GM19397 (cell line): ENCODE data around the gene SP2.

Source experiments
- ATAC-seq: cut with Tn5 transposase; IDR thresholded peaks from one replicate; pipeline ENCODE4 v1.9.1; 2021; ENCODE audit warnings: mild to moderate bottlenecking, moderate library complexity; ENCODE audit not compliant: unreplicated experiment

SP2 gene

DNA sequence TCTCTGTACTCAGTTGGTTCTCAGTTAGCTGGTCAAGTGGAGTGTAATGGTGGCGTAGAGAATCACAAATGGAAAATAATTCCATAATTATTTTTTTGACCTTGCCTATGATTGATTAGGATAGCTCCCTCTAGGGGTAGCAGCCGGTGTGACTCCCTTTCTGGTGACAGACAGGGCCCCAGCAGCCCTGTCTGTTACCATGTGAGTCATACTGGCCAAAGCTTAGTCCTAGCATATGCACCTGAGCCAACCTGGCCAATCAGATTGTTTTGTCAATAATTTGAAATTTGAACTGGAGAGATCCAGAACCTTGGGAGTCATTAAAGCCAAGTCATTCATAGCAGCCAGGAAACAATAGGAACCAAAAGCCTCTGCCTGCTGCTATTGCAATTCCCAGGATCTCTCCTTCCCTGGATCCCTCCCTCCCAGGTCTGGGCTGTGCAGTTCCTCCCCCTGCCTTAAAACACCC lies 50.9 kb downstream of the SP2 start:
- peak; percentile 46 for ATAC-seq

DNA sequence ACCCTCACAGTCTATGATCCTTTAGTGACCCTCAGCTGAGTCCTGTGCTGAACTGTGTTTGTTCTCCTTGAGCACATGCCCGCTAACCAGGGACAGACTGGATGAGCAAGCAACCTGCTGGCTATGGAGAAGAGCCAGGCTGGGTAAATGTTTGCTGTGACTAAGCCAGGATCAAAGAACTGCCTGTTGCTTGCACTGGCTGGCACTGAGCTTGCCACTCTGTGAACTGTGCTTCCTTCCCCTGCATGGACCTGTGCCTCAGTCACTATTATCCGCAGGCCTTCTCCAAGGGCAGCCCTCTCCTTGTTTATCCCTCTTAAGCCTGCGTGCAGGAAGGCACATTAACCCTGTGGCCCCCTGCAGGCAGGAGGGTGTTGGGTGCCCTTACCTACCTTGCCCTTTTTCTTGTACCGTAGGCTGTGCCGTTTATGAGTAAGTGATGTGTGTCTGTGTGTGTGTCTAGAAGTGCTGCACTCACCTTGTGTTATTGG lies 52.7 kb downstream of the SP2 start:
- no peak for ATAC-seq

DNA sequence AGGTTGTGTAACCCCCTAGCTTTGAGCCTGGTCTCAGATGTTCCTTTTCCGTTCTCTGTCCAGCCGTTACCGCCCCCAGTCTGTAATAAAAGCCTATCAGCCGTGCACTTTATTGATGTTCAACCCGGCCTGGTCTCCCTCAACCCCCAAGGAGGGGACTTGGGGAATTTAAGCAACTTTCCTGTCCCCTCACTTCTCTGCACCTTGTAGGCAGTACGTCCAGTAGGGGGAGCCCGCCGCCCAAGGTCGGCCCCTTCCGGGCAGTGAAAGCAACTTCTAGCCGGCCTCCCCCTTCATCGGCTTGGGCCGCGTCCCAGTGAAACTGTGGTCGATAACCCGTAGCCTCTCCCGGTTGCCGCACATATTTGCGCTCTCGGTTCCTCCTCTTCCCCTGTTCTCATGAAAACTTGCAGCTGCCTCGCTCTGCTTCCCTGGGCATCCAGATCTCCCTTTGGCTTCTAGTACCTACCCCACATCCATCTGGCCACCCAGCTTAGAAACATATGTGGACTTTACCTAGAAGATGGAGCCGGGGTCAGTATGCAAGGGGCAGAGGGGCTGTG lies 53.2 kb downstream of the SP2 start:
- peak; percentile 59 for ATAC-seq

DNA sequence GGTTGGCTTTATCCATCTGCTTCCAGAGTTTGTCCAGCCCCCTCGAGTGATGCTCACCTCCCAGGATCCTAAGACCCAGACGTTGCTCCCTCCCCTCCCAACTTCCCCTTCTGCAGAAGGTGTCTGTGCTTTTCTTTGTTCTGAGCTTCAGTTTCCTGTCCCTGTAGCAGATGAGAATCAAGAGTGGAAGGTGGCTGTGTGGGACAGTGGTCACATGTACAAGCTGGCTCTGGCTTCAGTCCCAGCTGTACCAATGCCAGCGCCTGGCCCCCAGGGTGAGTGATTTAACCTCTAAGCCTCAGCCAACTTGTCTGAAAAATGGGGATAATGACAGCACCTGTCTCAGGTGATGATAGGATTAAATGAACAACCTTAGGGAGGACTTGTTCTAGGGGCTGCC lies 53.9 kb downstream of the SP2 start:
- ATAC-seq = peak; percentile 5

DNA sequence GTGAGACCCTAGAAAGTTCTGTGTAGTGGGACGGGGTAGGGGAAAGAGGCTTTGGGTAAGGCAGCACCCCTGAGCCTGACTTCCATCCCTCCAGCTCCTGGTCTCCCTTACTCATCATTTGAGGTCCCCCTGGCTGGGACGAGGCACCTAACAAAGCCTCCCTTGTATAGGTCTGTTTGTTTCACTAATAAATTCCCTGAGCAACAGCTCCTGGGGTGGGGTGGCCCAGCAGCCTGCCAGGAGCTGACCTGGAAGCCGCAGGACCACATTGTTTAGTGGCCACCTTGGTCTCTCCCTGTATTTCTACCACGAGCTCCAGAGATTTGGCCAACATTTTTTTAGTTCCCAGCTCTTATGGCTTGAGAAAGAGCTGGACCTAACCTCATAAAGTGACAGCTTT lies 54.4 kb downstream of the SP2 start:
- no peak for ATAC-seq

DNA sequence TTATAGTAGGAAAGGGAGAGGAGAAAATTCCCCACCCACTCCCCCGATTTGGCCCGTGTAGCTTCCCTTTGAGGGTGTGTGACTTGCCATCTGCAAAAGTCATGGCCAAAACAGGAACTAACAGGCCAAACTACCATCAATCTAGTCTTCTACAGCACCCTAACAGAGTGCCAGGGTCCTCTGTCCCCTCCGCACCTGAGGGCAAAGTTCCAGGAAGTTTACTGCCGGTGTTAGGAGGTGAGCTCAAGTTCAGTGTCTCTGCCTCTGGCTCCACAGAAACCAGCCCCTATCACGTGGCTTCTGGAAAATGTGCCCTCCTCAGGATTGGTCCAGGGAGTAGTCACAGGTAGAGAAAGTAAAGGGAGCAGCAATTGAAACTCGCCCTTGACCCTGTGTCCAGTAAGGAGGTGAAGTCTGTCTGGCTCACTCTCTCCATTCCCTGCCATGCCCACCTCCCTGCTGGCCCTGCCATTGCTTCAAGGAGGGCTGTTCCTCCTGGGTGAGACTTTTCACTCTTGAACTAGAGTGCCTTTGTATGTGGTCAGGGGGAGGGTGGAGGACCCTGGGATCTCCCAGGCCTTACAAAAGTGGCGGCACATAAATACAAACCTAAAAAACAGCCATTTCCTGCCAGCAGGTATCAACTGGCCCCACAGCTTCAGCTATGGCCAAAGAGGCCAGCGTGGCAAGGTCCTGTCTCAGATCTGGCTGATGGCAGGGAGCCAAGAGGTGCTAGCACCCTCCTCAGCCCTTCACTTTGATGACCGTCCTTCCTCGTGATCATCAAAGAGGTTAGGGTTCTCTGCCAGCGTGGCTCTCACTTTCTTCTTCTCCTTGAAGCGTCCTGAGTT lies 56.4 kb downstream of the SP2 start:
- no peak for ATAC-seq

DNA sequence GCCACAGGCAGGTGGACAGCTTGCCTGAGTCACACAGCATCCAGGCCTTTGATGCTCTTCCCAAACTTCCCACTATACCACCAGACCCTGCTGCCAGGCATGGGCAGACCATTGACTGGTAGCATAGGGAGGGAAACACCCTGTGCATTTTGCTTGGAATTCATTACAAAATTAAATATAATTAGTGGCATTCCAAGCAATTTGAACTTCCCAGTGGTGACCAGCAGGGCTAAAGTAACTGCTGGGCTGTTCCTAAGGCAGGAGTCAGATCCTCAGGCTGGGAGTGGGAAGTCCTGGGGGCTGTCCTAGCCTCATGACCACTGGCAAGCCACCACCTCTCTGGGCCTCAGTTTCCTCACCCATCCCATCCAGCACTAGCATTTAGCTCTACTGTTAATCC lies 57.9 kb downstream of the SP2 start:
- no peak for ATAC-seq

DNA sequence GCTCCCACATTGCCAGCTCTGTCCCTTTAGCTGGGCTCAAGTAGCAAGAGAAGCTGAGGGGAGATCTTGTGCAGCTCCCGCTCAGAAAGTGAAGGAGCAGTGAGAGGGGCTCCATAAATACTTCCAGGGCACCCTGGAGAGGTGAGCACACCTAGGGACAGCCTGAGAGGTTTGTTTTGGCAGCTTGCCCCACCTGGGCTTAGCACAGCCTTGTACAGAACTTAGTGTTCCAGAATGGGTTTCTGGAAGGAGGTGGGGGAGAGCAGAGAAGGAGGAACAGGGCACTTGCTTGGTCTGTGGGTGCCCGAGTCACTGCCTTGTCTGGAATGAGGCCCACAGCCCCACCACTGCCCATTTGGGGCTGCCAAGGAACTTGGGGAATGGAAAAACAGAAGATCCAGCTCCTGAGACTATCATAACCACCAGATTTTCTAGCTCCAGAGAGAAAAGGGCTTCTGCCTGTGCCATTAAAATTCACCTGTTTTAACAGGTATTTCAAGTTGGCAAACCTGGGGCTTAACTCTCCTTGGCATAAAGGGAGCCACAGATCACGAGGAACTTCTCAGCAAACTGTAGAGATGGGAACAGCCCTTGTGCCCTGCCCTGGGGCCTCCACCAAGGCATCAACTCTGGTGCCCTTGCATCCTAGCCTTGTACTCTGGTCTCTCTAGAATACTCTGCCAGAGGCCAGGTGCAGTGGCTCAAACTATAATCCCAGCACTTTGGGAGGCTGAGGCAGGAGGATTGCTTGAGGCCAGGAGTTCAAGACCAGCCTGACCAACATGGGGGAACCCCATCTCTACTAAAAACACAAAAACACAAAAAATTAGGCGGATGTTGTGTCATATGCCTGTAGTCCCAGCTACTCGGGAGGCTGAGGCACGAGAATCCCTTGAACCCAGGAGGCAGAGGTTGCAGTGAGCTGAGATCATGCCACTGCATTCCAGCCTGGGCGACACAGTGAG lies 59.7 kb downstream of the SP2 start:
- ATAC-seq = no peak

DNA sequence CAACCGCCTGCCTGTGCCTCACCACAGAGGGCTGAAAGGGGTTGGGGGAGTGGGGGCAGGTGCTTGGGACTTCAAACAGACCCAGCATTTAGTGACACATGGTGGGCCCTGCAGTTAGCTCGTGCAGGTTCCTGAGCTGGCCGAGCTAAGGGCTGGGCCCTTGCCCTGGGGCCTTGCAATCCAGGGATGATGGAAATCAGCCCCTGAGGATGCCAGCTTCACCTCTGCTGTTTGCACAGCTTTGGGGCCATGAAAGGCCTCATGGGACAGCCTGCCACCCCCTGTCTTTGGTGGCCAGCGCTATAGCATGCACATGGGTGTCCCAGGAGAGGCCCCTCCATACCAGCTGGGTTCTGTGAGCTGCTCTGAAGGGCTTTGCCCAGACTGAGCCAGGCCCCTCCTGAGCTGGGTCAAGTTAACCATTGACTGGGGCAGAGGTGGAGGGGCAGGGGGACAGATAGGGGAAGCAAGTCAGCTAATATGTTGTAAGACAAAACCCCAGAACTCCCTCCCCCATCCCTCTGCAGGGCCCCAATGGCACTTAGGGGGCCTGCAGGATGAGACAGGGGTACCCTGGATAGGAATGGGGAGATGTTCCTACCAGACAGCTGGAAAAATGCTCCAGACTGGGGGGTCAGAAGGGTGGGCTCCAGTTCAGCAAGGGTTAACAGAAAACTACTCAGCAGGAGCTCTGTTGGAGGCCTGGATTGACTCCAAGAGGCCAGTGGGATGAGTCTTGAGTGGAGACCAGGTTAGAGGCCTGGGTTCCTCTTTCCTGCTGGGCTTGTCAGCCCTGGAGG lies 61.0 kb downstream of the SP2 start:
- ATAC-seq = no peak

DNA sequence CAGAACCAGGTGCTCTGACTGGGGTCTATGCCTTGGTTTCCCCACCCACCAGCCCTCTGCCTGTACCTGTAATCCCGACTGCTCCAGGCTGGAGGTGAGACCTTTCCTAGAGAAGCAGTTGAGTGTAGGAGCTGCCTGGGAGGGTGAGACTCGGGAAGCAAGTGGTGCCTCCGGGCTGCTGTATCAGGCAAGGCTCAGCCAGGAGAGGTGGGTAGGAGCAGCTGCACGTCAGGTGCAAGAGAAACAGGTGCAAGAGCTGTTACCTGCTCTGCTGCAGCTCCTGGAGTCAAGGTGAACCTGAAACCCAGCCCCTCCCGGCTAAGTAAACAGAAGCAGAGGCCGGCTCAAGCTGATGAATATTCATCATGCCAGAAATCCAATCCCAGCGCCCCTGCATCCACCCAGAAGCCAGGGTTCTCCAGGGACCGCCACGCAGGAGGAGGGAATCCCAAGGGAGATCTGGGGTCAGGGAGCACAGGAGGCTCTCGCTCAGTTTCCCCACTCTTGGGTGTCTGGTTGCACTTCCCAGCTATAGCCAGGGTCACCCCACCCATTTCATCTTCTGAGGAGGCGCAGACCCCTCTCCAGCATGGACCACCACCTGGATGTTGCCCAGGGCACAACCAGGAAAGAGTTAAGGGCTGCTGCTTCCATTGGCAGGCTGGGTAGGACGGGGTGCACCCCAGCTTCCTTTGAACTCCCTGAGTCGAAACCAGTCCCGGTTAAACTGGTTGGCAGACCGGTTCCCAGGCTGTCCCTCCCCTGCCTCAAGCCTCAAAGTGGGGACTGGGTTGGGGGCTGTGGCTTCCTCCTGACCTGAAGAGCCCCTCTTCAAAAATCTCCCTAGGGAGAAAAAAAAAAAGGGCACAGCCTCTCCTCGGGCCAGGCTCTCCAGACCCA lies 61.8 kb downstream of the SP2 start, which contains the start of gene PRR15L:
TSS of gene PRR15L (minus strand) at position 293 of the 900 bp plus-strand sequence. CDS start 4,649 bp downstream, outside the sequence.
- ATAC-seq = no peak

DNA sequence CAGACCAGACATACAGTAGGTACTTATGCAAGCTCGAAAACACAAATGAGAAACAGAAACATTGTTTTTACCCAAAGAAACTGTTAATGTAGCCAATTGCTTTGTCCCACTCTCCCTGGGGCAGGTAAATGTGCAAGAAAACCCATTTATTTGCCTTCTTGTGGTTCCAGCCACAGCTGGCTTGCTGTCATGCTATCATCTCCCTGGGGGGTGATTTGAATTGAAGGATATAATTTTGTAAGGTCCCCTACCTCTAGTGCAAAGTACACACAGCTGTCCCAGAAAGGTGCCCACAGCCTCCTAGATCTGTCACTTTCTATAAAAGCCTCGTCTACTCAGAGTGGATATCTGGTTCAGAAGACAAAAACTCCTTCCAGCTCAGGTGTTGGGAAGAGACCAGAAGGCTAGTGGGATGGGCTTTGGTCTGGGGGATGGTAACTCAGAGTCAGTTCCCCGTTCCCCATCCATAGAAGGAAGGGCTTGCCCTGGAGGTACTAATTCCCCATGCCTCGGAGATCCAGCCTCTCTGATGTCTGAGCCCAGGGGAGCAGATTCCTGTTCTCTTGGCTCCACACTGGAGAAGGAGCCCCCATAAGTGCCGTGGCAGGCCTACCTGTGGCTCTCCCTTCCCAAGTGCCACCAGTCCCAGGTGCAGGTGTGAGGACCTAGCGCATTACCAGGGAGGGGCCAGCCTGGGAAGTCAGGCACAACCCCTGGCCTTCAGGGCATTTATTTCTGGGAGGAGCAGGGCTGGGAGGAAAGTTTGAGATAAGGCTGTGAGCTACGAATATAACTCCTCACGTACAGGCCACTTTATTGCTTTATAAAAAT lies 64.0 kb downstream of the SP2 start:
- no peak for ATAC-seq

DNA sequence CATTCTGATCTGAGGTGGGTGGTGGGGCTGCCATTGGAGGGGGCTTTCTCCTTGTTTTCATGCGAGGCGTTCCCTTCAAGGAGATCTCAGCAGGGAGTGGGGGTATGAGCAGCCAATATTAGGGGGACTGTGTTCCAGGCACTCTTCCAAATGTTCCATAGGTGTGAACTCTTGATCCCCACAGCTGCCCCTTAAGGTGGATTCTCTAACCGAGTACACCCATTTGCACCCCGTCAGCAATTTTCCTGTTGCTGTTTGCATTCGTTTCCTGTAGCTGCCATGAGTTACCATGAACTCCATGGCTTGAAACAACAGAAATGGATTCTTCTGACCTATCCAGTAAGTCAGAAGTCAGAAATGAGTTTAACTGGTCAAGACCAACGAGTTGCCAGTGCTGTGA lies 65.4 kb downstream of the SP2 start:
- no peak for ATAC-seq

DNA sequence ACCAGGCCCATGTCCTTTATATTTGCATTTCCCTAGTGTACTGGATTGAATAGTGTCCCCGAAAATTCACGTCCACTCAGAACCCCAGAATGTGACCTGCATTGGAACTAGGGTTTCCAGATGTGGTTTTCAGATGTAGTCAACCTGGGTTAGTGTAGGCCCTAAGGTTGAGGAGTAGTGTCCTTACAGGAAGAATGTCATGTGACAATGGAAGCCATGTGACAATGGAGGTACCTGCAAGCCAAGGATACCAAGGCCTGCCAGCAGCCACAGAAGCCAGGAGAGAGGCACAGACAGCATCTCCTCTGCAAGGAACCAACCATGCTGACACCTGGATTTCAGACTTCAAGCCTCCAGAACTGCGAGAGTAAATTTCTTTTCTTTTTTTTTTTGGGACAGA lies 66.9 kb downstream of the SP2 start:
- no peak for ATAC-seq

DNA sequence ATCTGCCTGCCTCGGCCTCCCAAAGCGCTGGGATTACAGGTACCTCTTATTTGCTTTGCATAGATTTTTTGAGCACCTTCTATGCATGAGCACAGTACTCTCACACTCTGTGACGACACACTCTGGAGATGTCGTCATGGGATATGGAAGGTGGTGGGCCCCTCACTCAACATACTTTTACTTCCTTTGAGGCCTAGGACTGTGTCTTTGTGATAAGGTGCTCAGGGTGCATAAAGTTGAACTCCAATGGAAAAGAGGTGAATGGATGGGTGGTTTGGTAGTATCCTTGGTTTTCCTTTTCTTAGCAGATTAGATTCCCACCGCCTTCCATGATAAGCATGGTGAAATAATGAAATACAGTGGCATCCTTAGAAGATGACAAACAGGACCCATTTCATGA lies 68.8 kb downstream of the SP2 start:
- no peak for ATAC-seq

DNA sequence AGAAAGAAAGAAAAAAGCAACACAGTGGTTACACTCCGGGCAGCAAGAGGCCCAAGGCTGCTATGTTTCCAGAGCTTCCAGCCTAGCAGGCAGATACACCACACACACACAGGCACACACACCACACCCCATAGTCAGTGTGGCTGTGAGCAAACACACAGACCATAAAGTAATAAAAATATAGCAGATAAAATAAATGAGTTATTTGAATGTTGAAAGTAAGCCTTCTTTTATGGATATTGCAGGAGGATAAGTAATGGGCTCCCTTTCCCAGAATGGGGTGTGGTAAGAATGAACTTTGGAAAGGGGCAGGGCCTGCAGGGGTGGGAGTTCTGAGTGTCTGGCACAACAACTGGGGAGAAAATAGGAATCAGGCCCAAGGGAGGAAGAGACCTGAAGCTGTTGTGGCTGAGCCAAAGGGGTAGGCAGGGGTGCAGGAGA lies 70.1 kb downstream of the SP2 start:
- ATAC-seq = no peak

DNA sequence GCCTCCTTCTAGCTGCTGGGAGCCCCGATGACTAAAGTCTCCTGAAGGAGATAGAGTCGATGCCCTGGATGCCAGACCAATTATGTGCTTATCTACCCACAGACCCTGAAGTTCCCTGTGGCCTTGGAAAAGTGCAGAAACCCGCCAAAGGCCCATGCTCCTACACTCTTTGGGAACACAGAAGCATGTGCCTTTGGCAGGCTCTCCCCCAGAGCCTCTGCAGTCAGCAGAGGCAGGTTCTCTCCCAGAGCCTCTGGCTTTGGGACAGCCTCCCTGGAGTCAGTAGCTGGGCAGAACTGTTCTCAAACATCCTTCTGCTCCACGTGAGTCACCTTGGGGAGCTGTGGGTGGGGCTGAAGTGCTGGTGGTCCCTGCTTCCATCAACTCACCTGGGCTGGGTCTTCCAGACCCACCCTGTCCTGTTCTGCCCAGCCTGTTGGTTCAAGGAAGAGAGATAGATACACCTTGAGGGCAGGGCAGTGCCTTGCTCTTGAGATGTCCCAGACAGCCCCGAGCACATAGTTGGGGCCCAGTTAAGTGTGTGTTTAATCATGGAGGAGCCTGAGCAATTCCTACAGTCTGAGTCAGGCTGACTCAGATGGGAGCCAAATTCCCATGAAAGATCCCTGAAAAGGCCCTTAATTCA lies 71.7 kb downstream of the SP2 start:
- ATAC-seq = no peak

DNA sequence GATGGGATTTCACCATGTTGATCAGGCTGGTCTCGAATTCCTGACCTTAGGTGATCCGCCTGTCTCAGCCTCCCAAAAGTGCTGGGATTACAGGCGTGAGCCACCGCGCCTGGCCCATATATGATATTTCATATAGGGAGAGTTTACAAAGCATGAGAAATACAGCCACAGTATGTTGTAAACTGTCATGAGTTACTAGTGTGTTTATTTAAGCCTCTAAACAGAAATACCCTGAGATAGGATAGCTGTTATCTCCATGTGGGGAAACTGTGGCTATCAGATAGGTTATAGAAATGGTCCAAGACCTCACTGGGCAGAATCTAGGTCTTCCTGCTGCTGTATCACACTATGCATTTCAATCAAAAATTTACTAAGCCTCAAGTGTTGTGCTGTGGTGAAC lies 72.8 kb downstream of the SP2 start:
- ATAC-seq = no peak
